Neural cell (in vitro differentiated cells): ENCODE measurements around the gene CDT1. TPM values are rescaled to one million over a fixed set of nuclear protein-coding genes. Genes with fewer than 3 reads are reported as not detected.

Experiments
- H2AFZ ChIP-seq: fragments of 200-600, 300-800 bp; sonication (generic), shearing (Covaris generic); 2 replicates; pipeline ENCODE4 v1.6.0; 2014; ENCODE audit warnings: low read depth, mild to moderate bottlenecking, antibody characterized with exemption, low read length, moderate library complexity
- H3F3A ChIP-seq: fragments of 200-600 bp; shearing (Covaris generic); 2 replicates; pipeline ENCODE4 v1.6.1; 2016; ENCODE audit warnings: mild to moderate bottlenecking, moderate library complexity, mixed read lengths, antibody characterized with exemption, low read length; ENCODE audit not compliant: insufficient read depth, poor library complexity, severe bottlenecking
- H3K27ac ChIP-seq: fragments of 200-600, 300-800 bp; sonication (generic), shearing (Covaris generic); 2 replicates; pipeline ENCODE4 v1.5.1; 2014; ENCODE audit warnings: mild to moderate bottlenecking, low read length, moderate library complexity
- H3K27me3 ChIP-seq: fragments of 300-800, 200-600 bp; sonication (generic), shearing (Covaris generic); 2 replicates; pipeline ENCODE4 v1.6.0; 2014; ENCODE audit warnings: mild to moderate bottlenecking, low read depth, low read length, moderate library complexity; ENCODE audit not compliant: insufficient read depth
- H3K36me3 ChIP-seq: fragments of 300-800, 200-600 bp; sonication (generic), shearing (Covaris generic); 2 replicates; pipeline ENCODE4 v1.5.1; 2014; ENCODE audit warnings: mild to moderate bottlenecking, antibody characterized with exemption, low read length, moderate library complexity; ENCODE audit not compliant: insufficient read depth
- H3K4me2 ChIP-seq: fragments of 300-800, 200-600 bp; sonication (generic), shearing (Covaris generic); 2 replicates; pipeline ENCODE4 v1.6.0; 2014; ENCODE audit warnings: mild to moderate bottlenecking, low read length
- H3K4me3 ChIP-seq: fragments of 300-800, 200-600 bp; sonication (generic), shearing (Covaris generic); 2 replicates; pipeline ENCODE4 v1.5.1; 2014; ENCODE audit warnings: mild to moderate bottlenecking, low read length, moderate library complexity
- H3K79me2 ChIP-seq: fragments of 200-600 bp; shearing (Covaris generic); replicated peaks from 2 replicates; pipeline ENCODE4 v1.6.0; 2014; ENCODE audit warnings: mild to moderate bottlenecking, low read length, moderate library complexity; ENCODE audit not compliant: insufficient read depth
- H3K9ac ChIP-seq: fragments of 300-800, 200-600 bp; sonication (generic), shearing (Covaris generic); 2 replicates; pipeline ENCODE4 v1.6.1; 2016; ENCODE audit warnings: mild to moderate bottlenecking, low read length, mixed read lengths
- H3K9me2 ChIP-seq: fragments of 200-600 bp; shearing (Covaris generic); 2 replicates; pipeline ENCODE4 v1.6.1; 2016; ENCODE audit warnings: mild to moderate bottlenecking, low read length, mixed read lengths; ENCODE audit not compliant: insufficient read depth
- H3K9me3 ChIP-seq: fragments of 200-600, 300-800 bp; sonication (generic), shearing (Covaris generic); 2 replicates; pipeline ENCODE4 v1.6.1; 2016; ENCODE audit warnings: mild to moderate bottlenecking, mixed run types, low read length, moderate library complexity, mixed read lengths
- H4K20me1 ChIP-seq: fragments of 200-600 bp; shearing (Covaris generic); 2 replicates; pipeline ENCODE4 v1.6.1; 2016; ENCODE audit warnings: mild to moderate bottlenecking, mixed run types; ENCODE audit not compliant: insufficient read depth
- EP300 ChIP-seq: fragments of 450-650 bp; conservative IDR thresholded peaks from 2 replicates; pipeline ENCODE4 v1.6.1; 2014; ENCODE audit warnings: antibody characterized with exemption, mild to moderate bottlenecking, moderate library complexity; ENCODE audit not compliant: poor library complexity, severe bottlenecking
- EZH2 ChIP-seq: fragments of 200-600, 300-800 bp; shearing (Covaris generic), sonication (generic); IDR thresholded peaks from 2 replicates; pipeline ENCODE4 v1.6.1; 2014; ENCODE audit warnings: antibody characterized with exemption, low read length, borderline replicate concordance, mild to moderate bottlenecking; ENCODE audit not compliant: insufficient read depth, poor library complexity, severe bottlenecking
- MXI1 ChIP-seq: fragments of 450-650 bp; conservative IDR thresholded peaks from 2 replicates; pipeline ENCODE4 v1.6.1; 2014; ENCODE audit warnings: antibody characterized with exemption, mild to moderate bottlenecking; ENCODE audit not compliant: poor library complexity, severe bottlenecking
- POLR2AphosphoS5 ChIP-seq: IDR thresholded peaks from 2 replicates; pipeline ENCODE4 v1.6.1; 2012
- RAD21 ChIP-seq: fragments of 450-650 bp; conservative IDR thresholded peaks from 2 replicates; pipeline ENCODE4 v1.6.1; 2014; ENCODE audit warnings: antibody characterized with exemption, mild to moderate bottlenecking, moderate library complexity
- REST ChIP-seq: IDR thresholded peaks from 2 replicates; pipeline ENCODE4 v1.6.1; 2012; ENCODE audit warnings: borderline replicate concordance
- SMC3 ChIP-seq: fragments of 450-650 bp; conservative IDR thresholded peaks from 2 replicates; pipeline ENCODE4 v1.6.1; 2014; ENCODE audit warnings: antibody characterized with exemption, mild to moderate bottlenecking, moderate library complexity; ENCODE audit not compliant: poor library complexity
- TAF1 ChIP-seq: IDR thresholded peaks from 2 replicates; pipeline ENCODE4 v1.6.1; 2012; ENCODE audit warnings: low read depth
- polyA plus RNA-seq: library from polyadenylated mRNA; depleted of rRNA; stranded (reverse); fragments of >200 nt; gene quantifications from 2 replicates; pipeline ENCODE4 v1.2.3, GENCODE V29; 2014
- TF ChIP-seq, protein P1 (sequence below): fragments of 450-650 bp; IDR thresholded peaks from 2 replicates; pipeline ENCODE4 v1.5.1; 2014; ENCODE audit warnings: antibody characterized with exemption, mild to moderate bottlenecking, moderate library complexity; ENCODE audit not compliant: poor library complexity, severe bottlenecking

Gene CDT1
- polyA plus RNA-seq, 1 donor from 2014 or later: 1.0 TPM

DNA sequence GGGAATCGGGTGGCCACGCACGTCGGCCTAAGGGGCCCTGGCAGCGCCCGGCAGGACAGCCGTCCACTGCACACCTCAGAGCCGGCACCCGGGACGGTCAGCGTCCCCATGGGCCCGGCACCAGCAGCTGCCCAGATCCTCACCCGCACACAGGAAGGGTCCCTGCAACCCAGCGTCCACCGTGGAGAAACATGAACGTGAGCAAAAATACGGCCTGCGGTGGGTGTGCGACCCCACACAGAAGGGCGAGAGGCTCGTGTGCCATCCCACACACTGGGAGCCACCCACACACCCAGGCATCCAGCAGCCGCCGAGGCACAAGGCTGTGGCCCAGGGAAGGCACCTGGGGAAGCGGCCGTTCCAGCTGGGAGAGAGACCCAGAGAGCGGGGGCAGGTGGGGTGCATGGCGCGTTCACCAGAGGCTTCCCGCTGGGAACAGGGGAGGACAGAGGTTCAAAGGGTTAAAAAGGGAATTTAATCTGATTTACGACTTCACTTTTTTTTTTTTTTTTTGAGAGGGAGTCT, 25.0 kb upstream of the CDT1 start:
- Histone ChIP-seq H3K4me2 (no peak overlapping the region), H3K79me2 (no peaks in the 10 kb centered on the region), H3K9me3 (no peaks in the 10 kb centered on the region), H3K9me2 (no peaks in the 10 kb centered on the region), H3K9ac (no peak overlapping the region), H3K4me3 (no peak overlapping the region), H3K36me3 (no peaks in the 10 kb centered on the region), H3K27ac (no peak overlapping the region), H3F3A (no peaks in the 10 kb centered on the region), H2AFZ (no peak overlapping the region), H4K20me1 (no peaks in the 10 kb centered on the region), H3K27me3 (peaks cover 14% of the 10 kb centered on the region)
- TF ChIP-seq POLR2AphosphoS5 (no peak), RAD21 (no peak), EP300 (no peak), REST (no peak), SMC3 (no peak), EZH2 (no peak), TAF1 (no peak), MXI1 (no peak)
- TF ChIP-seq, protein P1, sequence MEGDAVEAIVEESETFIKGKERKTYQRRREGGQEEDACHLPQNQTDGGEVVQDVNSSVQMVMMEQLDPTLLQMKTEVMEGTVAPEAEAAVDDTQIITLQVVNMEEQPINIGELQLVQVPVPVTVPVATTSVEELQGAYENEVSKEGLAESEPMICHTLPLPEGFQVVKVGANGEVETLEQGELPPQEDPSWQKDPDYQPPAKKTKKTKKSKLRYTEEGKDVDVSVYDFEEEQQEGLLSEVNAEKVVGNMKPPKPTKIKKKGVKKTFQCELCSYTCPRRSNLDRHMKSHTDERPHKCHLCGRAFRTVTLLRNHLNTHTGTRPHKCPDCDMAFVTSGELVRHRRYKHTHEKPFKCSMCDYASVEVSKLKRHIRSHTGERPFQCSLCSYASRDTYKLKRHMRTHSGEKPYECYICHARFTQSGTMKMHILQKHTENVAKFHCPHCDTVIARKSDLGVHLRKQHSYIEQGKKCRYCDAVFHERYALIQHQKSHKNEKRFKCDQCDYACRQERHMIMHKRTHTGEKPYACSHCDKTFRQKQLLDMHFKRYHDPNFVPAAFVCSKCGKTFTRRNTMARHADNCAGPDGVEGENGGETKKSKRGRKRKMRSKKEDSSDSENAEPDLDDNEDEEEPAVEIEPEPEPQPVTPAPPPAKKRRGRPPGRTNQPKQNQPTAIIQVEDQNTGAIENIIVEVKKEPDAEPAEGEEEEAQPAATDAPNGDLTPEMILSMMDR: no peak

- no peak for TF ChIP-seq POLR2AphosphoS5
- no peaks in the 10 kb centered on the region for H3K9me2 ChIP-seq
- no peak overlapping the region for H3K4me2 ChIP-seq
- H3F3A ChIP-seq: no peaks in the 10 kb centered on the region
- H3K9ac ChIP-seq: no peak overlapping the region
- no peaks in the 10 kb centered on the region for H3K36me3 ChIP-seq
- no peaks in the 10 kb centered on the region for H3K9me3 ChIP-seq
- H4K20me1 ChIP-seq: no peaks in the 10 kb centered on the region
- peaks cover 24% of the 10 kb centered on the region for H3K27me3 ChIP-seq
- no peaks in the 10 kb centered on the region for H3K79me2 ChIP-seq
- no peak overlapping the region for H3K4me3 ChIP-seq
- no peak overlapping the region for H3K27ac ChIP-seq
- H2AFZ ChIP-seq: no peak overlapping the region
Observed at GRCh38 chr16:88779406-88780141, 24.0 kb upstream of the CDT1 start.
